CD4-positive, alpha-beta T cell treated with Interleukin-6 at 100 ng/mL for 8 hours (primary cell): Measurements from ENCODE around the gene RGS19.

Experiments used
- DNase-seq: peaks from one replicate; pipeline ENCODE4 v3.0.0-alpha.2; 2020; ENCODE audit warnings: mixed read lengths, low spot score

The RGS19 gene

GRCh38 chr20:64035933-64036345, 43.4 kb downstream of the RGS19 start, which contains the start of gene C20orf204:
Gene C20orf204, plus strand, starts transcription at chr20:64036182. Its CDS starts 142 bp downstream, at chr20:64036324.
- no peak for DNase-seq

- no peak for DNase-seq
These were observed 44.0 kb downstream of the RGS19 start for GRCh38 chr20:64035066-64035932.

GRCh38 chr20:64033981-64034493, 45.3 kb downstream of the RGS19 start:
- no peak for DNase-seq

GRCh38 chr20:64032706-64033624, 46.4 kb downstream of the RGS19 start:
- DNase-seq: no peak

DNA sequence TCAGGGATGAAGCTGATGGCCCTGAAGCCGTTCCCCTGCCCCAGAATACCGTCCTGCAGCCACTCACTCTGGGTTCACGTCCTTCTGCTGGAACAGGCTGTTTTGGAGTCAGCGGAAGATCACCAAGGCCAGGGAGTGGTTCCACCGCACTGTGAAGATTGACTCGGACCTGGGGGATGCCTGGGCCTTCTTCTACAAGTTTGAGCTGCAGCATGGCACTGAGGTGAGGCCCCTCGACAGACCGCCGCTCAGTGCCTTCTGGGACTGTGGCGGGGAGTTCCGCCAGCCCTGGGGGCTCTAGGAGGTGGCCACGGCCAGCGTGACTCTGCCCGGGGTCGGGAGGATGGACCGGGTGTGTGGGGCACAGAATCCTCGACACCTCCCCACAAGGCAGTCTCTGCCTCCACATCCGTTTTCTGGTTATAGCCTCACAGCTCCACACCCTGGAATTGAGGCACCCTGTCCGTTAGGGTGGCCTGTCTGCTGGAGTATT, 47.5 kb downstream of the RGS19 start:
- DNase-seq: no peak

- no peak for DNase-seq
These were observed 48.8 kb downstream of the RGS19 start for GRCh38 chr20:64030371-64031134.

GRCh38 chr20:64029293-64030117, 49.8 kb downstream of the RGS19 start:
- no peak for DNase-seq

- no peak for DNase-seq
These were observed 51.2 kb downstream of the RGS19 start for GRCh38 chr20:64027981-64028685.

DNA sequence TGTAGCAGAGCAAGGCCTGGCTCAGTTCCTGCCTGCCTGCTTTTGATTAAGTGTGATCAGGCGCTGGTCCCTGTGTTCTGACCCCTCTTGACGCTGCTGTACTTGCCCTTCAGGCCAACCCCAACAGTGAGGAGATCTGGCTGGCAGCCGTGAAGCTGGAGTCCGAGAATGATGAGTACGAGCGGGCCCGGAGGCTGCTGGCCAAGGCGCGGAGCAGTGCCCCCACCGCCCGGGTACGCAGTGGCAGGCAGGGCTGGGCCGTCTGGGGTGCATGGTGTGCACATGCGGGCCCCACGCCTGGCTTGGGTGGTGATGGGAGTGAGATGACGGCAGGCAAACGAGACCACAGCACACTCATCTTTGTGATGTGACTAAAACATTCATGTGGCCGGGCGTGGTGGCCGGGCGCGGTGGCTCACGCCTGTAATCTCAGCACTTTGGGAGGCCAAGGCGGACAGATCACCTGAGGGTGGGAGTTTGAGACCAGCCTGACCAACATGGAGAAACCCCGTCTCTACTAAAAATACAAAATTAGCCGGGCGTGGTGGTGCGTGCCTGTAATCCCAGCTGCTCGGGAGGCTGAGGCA, 53.4 kb downstream of the RGS19 start:
- DNase-seq: no peak

GRCh38 chr20:64025101-64025825, 54.1 kb downstream of the RGS19 start:
- DNase-seq: no peak

- no peak for DNase-seq
These were observed 55.0 kb downstream of the RGS19 start for GRCh38 chr20:64024141-64024990.

GRCh38 chr20:64023361-64024140, 55.8 kb downstream of the RGS19 start:
- no peak for DNase-seq
